Suppressor macrophage treated with lipopolysaccharide for 4 hours (primary cell): ENCODE measurements around the gene RNU11.
"Not testable (repeated sequence)": the region's sequence is repeated elsewhere in the genome, so short reads cannot be mapped to it uniquely, and the experiment has no call there.

ENCODE experiments used
- DNase-seq: peaks from one replicate; pipeline ENCODE4 v3.0.0-alpha.2; 2020

RNU11 gene

GRCh38 chr1:28666806-28667205, 18.4 kb downstream of the RNU11 start:
- no peak for DNase-seq

- DNase-seq: peak; percentile 96
Observed at GRCh38 chr1:28668191-28668955, 20.0 kb downstream of the RNU11 start, which contains the start of gene GMEB1. GMEB1 (plus strand) TSS chr1:28668784; CDS start chr1:28683613, 14,829 bp downstream.

- peak; percentile 87 for DNase-seq
Observed at GRCh38 chr1:28668956-28669723, 20.7 kb downstream of the RNU11 start.

GRCh38 chr1:28671254-28671780, 22.9 kb downstream of the RNU11 start:
- DNase-seq: no peak

GRCh38 chr1:28672971-28673370, 24.6 kb downstream of the RNU11 start:
- DNase-seq: not testable (repeated sequence)

- no peak for DNase-seq
Observed at GRCh38 chr1:28675924-28676257, 27.5 kb downstream of the RNU11 start.

- DNase-seq: no peak
Observed at GRCh38 chr1:28680151-28680550, 31.8 kb downstream of the RNU11 start.

- DNase-seq: no peak
Observed at GRCh38 chr1:28682840-28683239, 34.4 kb downstream of the RNU11 start.

GRCh38 chr1:28684937-28685336, 36.5 kb downstream of the RNU11 start:
- no peak for DNase-seq

GRCh38 chr1:28691627-28692026, 43.2 kb downstream of the RNU11 start:
- DNase-seq: not testable (repeated sequence)
